Type B pancreatic cell (in vitro differentiated cells): ENCODE measurements around the gene LRBA. TPM values are rescaled to one million over a fixed set of nuclear protein-coding genes. Genes with fewer than 3 reads are reported as not detected.

Experiments used
- DNase-seq: peaks from one replicate; pipeline ENCODE4 v3.0.0; 2021; ENCODE audit warnings: mixed read lengths; ENCODE audit not compliant: unreplicated experiment; ENCODE audit errors: extremely low spot score
- H3K27ac Mint-ChIP-seq: 2 replicates; pipeline ENCODE4 v1.8.0; 2021; ENCODE audit warnings: mild to moderate bottlenecking, mixed read lengths
- H3K27me3 Mint-ChIP-seq: 2 replicates; pipeline ENCODE4 v1.8.0; 2021; ENCODE audit warnings: mixed read lengths
- H3K36me3 Mint-ChIP-seq: 2 replicates; pipeline ENCODE4 v1.8.0; 2021; ENCODE audit warnings: mixed read lengths
- H3K4me1 Mint-ChIP-seq: one replicate; pipeline ENCODE4 v1.8.0; 2021; ENCODE audit warnings: mixed read lengths; ENCODE audit not compliant: unreplicated experiment
- H3K4me3 Mint-ChIP-seq: 2 replicates; pipeline ENCODE4 v1.8.0; 2021; ENCODE audit warnings: mild to moderate bottlenecking, mixed read lengths
- H3K9me3 Mint-ChIP-seq: 2 replicates; pipeline ENCODE4 v1.8.0; 2021; ENCODE audit warnings: mixed read lengths
- total RNA-seq: library from RNA; stranded (reverse); gene quantifications from 2 replicates; pipeline ENCODE4 v1.2.1, GENCODE V29; 2021; ENCODE audit warnings: low replicate concordance
- TF ChIP-seq, protein P1 (sequence below): fragments of 200-600 bp; sonication (generic); conservative IDR thresholded peaks from 2 replicates; pipeline ENCODE4 v1.5.0; 2021; ENCODE audit warnings: antibody characterized with exemption, mild to moderate bottlenecking

Gene LRBA
- total RNA-seq, 1 donor from 2014 or later = 64.5 TPM

- DNase-seq = no peak
- H3K27ac Mint-ChIP-seq = peak overlapping the region; percentile 98
- peaks cover 22% of the 10 kb centered on the region for H3K4me1 Mint-ChIP-seq
- H3K4me3 Mint-ChIP-seq = peak overlapping the region; percentile 100
- no peaks in the 10 kb centered on the region for H3K27me3 Mint-ChIP-seq
- H3K9me3 Mint-ChIP-seq = no peaks in the 10 kb centered on the region
- TF ChIP-seq, protein P1, sequence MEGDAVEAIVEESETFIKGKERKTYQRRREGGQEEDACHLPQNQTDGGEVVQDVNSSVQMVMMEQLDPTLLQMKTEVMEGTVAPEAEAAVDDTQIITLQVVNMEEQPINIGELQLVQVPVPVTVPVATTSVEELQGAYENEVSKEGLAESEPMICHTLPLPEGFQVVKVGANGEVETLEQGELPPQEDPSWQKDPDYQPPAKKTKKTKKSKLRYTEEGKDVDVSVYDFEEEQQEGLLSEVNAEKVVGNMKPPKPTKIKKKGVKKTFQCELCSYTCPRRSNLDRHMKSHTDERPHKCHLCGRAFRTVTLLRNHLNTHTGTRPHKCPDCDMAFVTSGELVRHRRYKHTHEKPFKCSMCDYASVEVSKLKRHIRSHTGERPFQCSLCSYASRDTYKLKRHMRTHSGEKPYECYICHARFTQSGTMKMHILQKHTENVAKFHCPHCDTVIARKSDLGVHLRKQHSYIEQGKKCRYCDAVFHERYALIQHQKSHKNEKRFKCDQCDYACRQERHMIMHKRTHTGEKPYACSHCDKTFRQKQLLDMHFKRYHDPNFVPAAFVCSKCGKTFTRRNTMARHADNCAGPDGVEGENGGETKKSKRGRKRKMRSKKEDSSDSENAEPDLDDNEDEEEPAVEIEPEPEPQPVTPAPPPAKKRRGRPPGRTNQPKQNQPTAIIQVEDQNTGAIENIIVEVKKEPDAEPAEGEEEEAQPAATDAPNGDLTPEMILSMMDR = no peak
- no peaks in the 10 kb centered on the region for H3K36me3 Mint-ChIP-seq
Observed at GRCh38 chr4:151013944-151014343, 1.1 kb downstream of the LRBA start.

DNA sequence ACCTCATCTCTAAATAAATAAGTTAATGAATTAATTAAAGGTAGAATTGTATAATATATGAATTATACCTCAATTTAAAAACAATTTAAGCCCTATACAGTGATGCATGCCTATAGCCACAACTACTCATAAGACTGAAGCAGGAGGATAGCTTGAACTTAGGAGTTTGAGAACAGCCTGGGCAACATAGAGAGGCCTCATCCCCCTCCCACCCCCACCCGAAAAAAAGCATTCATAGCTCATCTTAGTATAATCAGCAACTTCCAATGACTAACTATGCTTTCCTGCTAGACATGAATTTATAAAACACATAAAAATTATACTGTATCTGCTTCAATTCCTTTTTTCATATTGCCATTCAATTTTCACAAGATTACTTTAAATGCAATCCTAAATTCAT, 1.6 kb downstream of the LRBA start:
- Mint-ChIP-seq H3K27ac (no peak overlapping the region), H3K27me3 (no peaks in the 10 kb centered on the region), H3K36me3 (no peaks in the 10 kb centered on the region), H3K4me3 (peak overlapping the region; percentile 100), H3K4me1 (peaks cover 22% of the 10 kb centered on the region), H3K9me3 (no peaks in the 10 kb centered on the region)
- no peak for DNase-seq
- TF ChIP-seq, protein P1 = no peak

GRCh38 chr4:151012820-151013219, 2.3 kb downstream of the LRBA start:
- H3K4me3 Mint-ChIP-seq = peak overlapping the region; percentile 100
- TF ChIP-seq, protein P1 = no peak
- H3K36me3 Mint-ChIP-seq = no peaks in the 10 kb centered on the region
- no peak for DNase-seq
- H3K27me3 Mint-ChIP-seq = no peaks in the 10 kb centered on the region
- peak overlapping the region; percentile 7 for H3K27ac Mint-ChIP-seq
- peaks cover 22% of the 10 kb centered on the region for H3K4me1 Mint-ChIP-seq
- H3K9me3 Mint-ChIP-seq = no peaks in the 10 kb centered on the region

GRCh38 chr4:151012376-151012775, 2.7 kb downstream of the LRBA start:
- Mint-ChIP-seq H3K27me3 (no peaks in the 10 kb centered on the region), H3K4me3 (peak overlapping the region; percentile 69), H3K27ac (no peak overlapping the region), H3K36me3 (no peaks in the 10 kb centered on the region), H3K9me3 (no peaks in the 10 kb centered on the region), H3K4me1 (peaks cover 22% of the 10 kb centered on the region)
- TF ChIP-seq, protein P1 = no peak
- no peak for DNase-seq

- DNase-seq = no peak
- H3K27me3 Mint-ChIP-seq = no peaks in the 10 kb centered on the region
- H3K27ac Mint-ChIP-seq = no peak overlapping the region
- no peak overlapping the region for H3K4me3 Mint-ChIP-seq
- H3K36me3 Mint-ChIP-seq = peaks cover 5% of the 10 kb centered on the region
- TF ChIP-seq, protein P1 = no peak
- no peaks in the 10 kb centered on the region for H3K4me1 Mint-ChIP-seq
- no peaks in the 10 kb centered on the region for H3K9me3 Mint-ChIP-seq
Observed at GRCh38 chr4:151004222-151004621, 10.9 kb downstream of the LRBA start.

- no peaks in the 10 kb centered on the region for H3K4me1 Mint-ChIP-seq
- no peaks in the 10 kb centered on the region for H3K27me3 Mint-ChIP-seq
- TF ChIP-seq, protein P1 = no peak
- H3K27ac Mint-ChIP-seq = no peak overlapping the region
- no peaks in the 10 kb centered on the region for H3K9me3 Mint-ChIP-seq
- DNase-seq = no peak
- H3K4me3 Mint-ChIP-seq = no peak overlapping the region
- peaks cover 10% of the 10 kb centered on the region for H3K36me3 Mint-ChIP-seq
Observed at GRCh38 chr4:151000747-151001429, 14.2 kb downstream of the LRBA start.
